ENCODE measurements around the gene ATP8B1. TPM values are rescaled to one million over a fixed set of nuclear protein-coding genes. Genes with fewer than 3 reads are reported as not detected.

ATP8B1 gene
- total and polyA plus RNA-seq, 2 experiments from 2014 or later: 15.8 to 43.9 TPM

GRCh38 chr18:57670046-57670445 is 133.1 kb downstream of the ATP8B1 start:
- WGBS, 2 experiments (ENCODE audit: low coverage in 1 of 2, low lambda C conversion rate in 2 of 2, missing lambda C conversion rate in 2 of 2): 92 to 97% methylated on average over 5 of the region's 5 CpGs
- no peak overlapping the region for H3K4me2 ChIP-seq (ENCODE audit: unreplicated experiment)
- H3F3A ChIP-seq (ENCODE audit: insufficient read depth): peaks cover 43% of the 10 kb centered on the region
- no peak overlapping the region for H3K4me3 ChIP-seq
- in situ Hi-C loops (cut with MboI): no loop called here
- no peaks in the 10 kb centered on the region for H3K27me3 ChIP-seq (replicated peaks; ENCODE audit: insufficient read depth)
- H3K4me1 ChIP-seq (ENCODE audit: insufficient read depth): peaks cover 14% of the 10 kb centered on the region
- no peak for TF ChIP-seq EZH2 (IDR thresholded peaks at IDR 0.05; ENCODE audit: insufficient read depth, poor library complexity, severe bottlenecking)
- TF ChIP-seq EZH2phosphoT487 (IDR thresholded peaks at IDR 0.05; ENCODE audit: insufficient read depth, low read depth): no peak
- H3K9me2 ChIP-seq (ENCODE audit: insufficient read depth): no peaks in the 10 kb centered on the region
- H3K27ac ChIP-seq: no peak overlapping the region
- H3K9me3 ChIP-seq (ENCODE audit: low read depth): no peaks in the 10 kb centered on the region
- peaks cover 72% of the 10 kb centered on the region for H3K36me3 ChIP-seq (ENCODE audit: low read depth)
- peaks cover 82% of the 10 kb centered on the region for H3K79me2 ChIP-seq (ENCODE audit: insufficient read depth)
- H3K9ac ChIP-seq: no peak overlapping the region
- no peak for DNase-seq
- H2AFZ ChIP-seq: no peak overlapping the region
- H4K20me1 ChIP-seq (ENCODE audit: insufficient read depth): 0 out of 2 replicates have a peak, but pooled peaks cover 3% of the 10 kb centered on the region

GRCh38 chr18:57668021-57668420 is 135.1 kb downstream of the ATP8B1 start:
- H4K20me1 ChIP-seq (ENCODE audit: insufficient read depth): 0 out of 2 replicates have a peak, but pooled peaks cover 3% of the 10 kb centered on the region
- no peak overlapping the region for H3K27ac ChIP-seq
- H3K4me2 ChIP-seq (ENCODE audit: unreplicated experiment): no peak overlapping the region
- H3K4me1 ChIP-seq (ENCODE audit: insufficient read depth): peaks cover 14% of the 10 kb centered on the region
- no peak for TF ChIP-seq EZH2phosphoT487 (IDR thresholded peaks at IDR 0.05; ENCODE audit: insufficient read depth, low read depth)
- TF ChIP-seq EZH2 (IDR thresholded peaks at IDR 0.05; ENCODE audit: insufficient read depth, poor library complexity, severe bottlenecking): no peak
- H3K27me3 ChIP-seq (replicated peaks; ENCODE audit: insufficient read depth): no peaks in the 10 kb centered on the region
- H3K9me2 ChIP-seq (ENCODE audit: insufficient read depth): no peaks in the 10 kb centered on the region
- peaks cover 68% of the 10 kb centered on the region for H3K36me3 ChIP-seq (ENCODE audit: low read depth)
- in situ Hi-C loops (cut with MboI): no loop called here
- peaks cover 50% of the 10 kb centered on the region for H3F3A ChIP-seq (ENCODE audit: insufficient read depth)
- peaks cover 87% of the 10 kb centered on the region for H3K79me2 ChIP-seq (ENCODE audit: insufficient read depth)
- H3K9me3 ChIP-seq (ENCODE audit: low read depth): no peaks in the 10 kb centered on the region
- 86 to 92% methylated on average over 4 of the region's 4 CpGs for WGBS, 2 experiments (ENCODE audit: low coverage in 1 of 2, low lambda C conversion rate in 2 of 2, missing lambda C conversion rate in 2 of 2)
- no peak overlapping the region for H3K4me3 ChIP-seq
- no peak overlapping the region for H3K9ac ChIP-seq
- no peak for DNase-seq
- no peak overlapping the region for H2AFZ ChIP-seq

- H3K4me2 ChIP-seq (ENCODE audit: unreplicated experiment): peak overlapping the region; percentile 25
- peak; percentile 85 for DNase-seq
- peaks cover 14% of the 10 kb centered on the region for H3K4me1 ChIP-seq (ENCODE audit: insufficient read depth)
Measured at GRCh38 chr18:57666818-57667497, 136.2 kb downstream of the ATP8B1 start.

GRCh38 chr18:57664568-57665165 is 138.4 kb downstream of the ATP8B1 start:
- H3K27ac ChIP-seq: no peak overlapping the region
- H3K9ac ChIP-seq: no peak overlapping the region
- H3K9me2 ChIP-seq (ENCODE audit: insufficient read depth): no peaks in the 10 kb centered on the region
- 0 out of 2 replicates have a peak, but pooled peaks cover 3% of the 10 kb centered on the region for H4K20me1 ChIP-seq (ENCODE audit: insufficient read depth)
- peaks cover 77% of the 10 kb centered on the region for H3K36me3 ChIP-seq (ENCODE audit: low read depth)
- peaks cover 55% of the 10 kb centered on the region for H3F3A ChIP-seq (ENCODE audit: insufficient read depth)
- peaks cover 14% of the 10 kb centered on the region for H3K4me1 ChIP-seq (ENCODE audit: insufficient read depth)
- H3K4me2 ChIP-seq (ENCODE audit: unreplicated experiment): no peak overlapping the region
- 66% methylated on average over 2 of the region's 2 CpGs for WGBS, 2 experiments (ENCODE audit: low coverage in 1 of 2, low lambda C conversion rate in 2 of 2, missing lambda C conversion rate in 2 of 2)
- no peak overlapping the region for H2AFZ ChIP-seq
- no peak for DNase-seq
- H3K9me3 ChIP-seq (ENCODE audit: low read depth): no peaks in the 10 kb centered on the region
- in situ Hi-C loops (cut with MboI): no loop called here
- peaks cover 90% of the 10 kb centered on the region for H3K79me2 ChIP-seq (ENCODE audit: insufficient read depth)
- no peak overlapping the region for H3K4me3 ChIP-seq
- no peaks in the 10 kb centered on the region for H3K27me3 ChIP-seq (replicated peaks; ENCODE audit: insufficient read depth)
- TF ChIP-seq EZH2 (IDR thresholded peaks at IDR 0.05; ENCODE audit: insufficient read depth, poor library complexity, severe bottlenecking) (no peak), EZH2phosphoT487 (IDR thresholded peaks at IDR 0.05; ENCODE audit: insufficient read depth, low read depth) (no peak)

More at GRCh38 chr18:57666818-57667497, 136.2 kb downstream of the ATP8B1 start:
- no peak for TF ChIP-seq EZH2phosphoT487 (IDR thresholded peaks at IDR 0.05; ENCODE audit: insufficient read depth, low read depth)
- TF ChIP-seq EZH2 (IDR thresholded peaks at IDR 0.05; ENCODE audit: insufficient read depth, poor library complexity, severe bottlenecking): no peak
- Histone ChIP-seq H2AFZ (no peak overlapping the region), H3K27me3 (replicated peaks; ENCODE audit: insufficient read depth) (no peaks in the 10 kb centered on the region), H3K9me2 (ENCODE audit: insufficient read depth) (no peaks in the 10 kb centered on the region), H3K9ac (no peak overlapping the region), H3K9me3 (ENCODE audit: low read depth) (no peaks in the 10 kb centered on the region), H4K20me1 (ENCODE audit: insufficient read depth) (0 out of 2 replicates have a peak, but pooled peaks cover 3% of the 10 kb centered on the region), H3K4me3 (no peak overlapping the region), H3K79me2 (ENCODE audit: insufficient read depth) (peaks cover 92% of the 10 kb centered on the region), H3K27ac (peak overlapping the region; percentile 58), H3K36me3 (ENCODE audit: low read depth) (peaks cover 69% of the 10 kb centered on the region), H3F3A (ENCODE audit: insufficient read depth) (peaks cover 50% of the 10 kb centered on the region)
- 66 to 67% methylated on average over 6 of the region's 6 CpGs for WGBS, 2 experiments (ENCODE audit: low coverage in 1 of 2, low lambda C conversion rate in 2 of 2, missing lambda C conversion rate in 2 of 2)
- in situ Hi-C loops (cut with MboI): no loop called here

Measured in GM23248 (cell line).